GM21737 (cell line): ENCODE results near the gene P3H3.

Source experiments
- ATAC-seq: cut with Tn5 transposase; IDR thresholded peaks from one replicate; pipeline ENCODE4 v1.9.1; 2021; ENCODE audit warnings: mild to moderate bottlenecking, moderate library complexity; ENCODE audit not compliant: unreplicated experiment

Gene P3H3

DNA sequence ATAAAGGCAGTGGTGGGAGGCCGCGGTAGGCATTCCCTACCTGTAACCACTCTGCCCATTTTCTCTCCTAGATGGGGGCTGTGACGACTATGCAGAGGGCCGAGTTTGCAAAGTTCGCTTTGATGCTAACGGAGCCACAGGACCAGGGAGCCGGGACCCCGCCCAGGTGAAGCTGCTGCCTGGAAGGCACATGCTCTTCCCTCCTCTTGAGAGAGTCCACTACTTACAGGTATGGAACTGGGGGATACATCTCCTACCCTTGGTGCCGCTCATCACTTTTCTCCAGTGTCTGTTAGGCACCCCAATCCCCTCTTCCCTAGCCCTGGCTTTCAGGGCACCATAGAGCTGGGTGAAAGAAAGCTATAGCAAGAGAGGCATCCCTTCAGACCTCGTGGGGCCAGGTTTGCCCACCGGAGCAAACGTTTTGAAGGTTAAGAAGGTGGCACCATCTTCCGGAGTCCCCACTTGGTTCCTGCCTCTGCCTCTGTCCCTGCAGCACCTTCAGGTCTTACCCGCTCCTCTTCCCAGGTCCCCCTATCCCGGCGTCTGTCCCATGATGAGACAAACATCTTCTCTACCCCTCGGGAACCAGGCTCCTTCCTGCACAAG is 2.0 kb upstream of the P3H3 start:
- no peak for ATAC-seq

DNA sequence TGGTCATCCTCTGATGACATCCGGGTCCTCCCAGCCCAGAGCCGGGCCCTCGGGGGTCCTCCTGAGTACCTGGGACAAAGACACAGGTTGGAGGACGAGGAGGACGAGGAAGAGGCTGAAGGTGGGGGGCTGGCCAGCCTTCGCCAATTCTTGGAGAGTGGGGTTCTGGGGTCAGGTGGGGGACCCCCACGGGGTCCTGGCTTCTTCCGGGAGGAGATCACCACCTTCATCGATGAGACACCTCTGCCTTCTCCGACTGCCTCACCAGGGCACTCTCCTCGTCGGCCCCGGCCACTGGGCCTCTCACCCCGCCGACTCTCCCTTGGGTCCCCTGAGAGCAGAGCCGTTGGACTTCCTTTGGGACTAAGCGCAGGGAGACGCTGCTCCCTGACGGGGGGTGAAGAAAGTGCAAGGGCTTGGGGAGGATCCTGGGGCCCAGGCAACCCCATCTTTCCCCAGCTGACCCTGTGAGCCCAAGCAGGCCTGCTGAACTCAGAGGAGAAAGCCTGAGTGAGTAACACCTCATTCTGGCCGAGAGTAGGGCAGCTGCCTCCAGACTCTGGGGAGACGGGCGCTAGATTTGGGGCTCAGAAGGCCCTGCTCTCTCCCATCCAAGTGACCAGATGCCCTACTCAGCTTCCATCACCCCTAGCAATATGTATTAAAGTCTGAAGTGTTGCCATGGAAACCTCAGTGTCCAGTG is 1.3 kb upstream of the P3H3 start:
- no peak for ATAC-seq

DNA sequence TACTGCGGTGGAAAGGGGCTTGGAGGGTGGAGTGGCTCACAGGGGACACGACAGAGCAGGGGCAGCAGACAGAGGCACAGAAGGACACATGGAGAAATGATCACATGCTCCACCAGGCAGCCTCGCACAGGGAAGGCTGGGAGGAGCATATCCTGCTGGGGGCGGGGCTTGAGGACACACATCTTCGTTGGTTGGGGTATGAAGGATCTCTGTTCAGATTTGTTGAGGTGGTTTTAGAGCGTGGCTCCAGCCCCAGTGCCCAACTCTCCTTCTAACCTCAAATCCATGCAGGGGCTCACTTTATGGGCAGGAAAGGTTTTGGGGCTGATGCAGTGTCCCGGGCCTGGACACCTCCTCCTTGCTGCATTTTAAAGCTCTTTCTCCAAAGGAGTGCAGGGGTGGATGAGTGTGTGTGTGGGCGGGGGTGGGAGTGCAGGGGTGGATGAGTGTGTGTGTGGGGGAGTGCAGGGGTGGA is 733 bp upstream of the P3H3 start:
- no peak for ATAC-seq

DNA sequence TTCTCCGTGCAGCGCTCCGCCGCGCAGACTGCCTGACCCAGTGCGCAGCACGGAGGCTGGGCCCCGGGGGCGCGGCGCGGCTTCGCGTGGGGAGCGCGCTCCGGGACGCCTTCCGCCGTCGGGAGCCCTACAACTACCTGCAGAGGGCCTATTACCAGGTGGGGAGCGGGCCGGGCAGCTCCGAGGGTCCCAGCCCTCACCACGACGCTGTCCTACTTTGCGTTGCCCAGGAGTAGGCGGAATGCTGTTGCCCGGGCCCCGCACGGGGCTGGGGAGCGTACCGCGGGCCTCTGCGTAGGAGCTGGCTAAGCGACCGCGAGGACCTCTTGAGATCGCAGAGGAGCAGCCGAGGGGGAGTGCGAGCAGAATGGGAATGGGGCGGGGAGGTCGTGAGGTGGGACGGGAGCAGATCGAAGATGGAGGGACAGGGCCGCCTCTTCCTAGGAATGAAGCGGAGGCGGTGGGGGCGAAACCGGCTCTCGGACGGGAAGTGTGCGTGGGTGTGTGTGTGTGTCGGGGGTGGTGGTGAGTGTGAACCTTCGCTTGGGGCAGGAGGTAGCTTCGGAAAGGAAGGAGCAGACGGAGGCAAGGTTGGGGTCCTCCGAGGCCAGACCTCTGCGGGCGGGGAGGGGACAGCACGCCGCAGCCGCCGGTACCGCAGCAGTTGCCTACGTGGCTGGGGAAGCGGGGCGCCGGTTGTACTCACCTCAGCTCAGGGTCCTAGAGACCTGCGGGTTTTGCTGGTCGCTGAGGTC is 751 bp downstream of the P3H3 start:
- no peak for ATAC-seq

DNA sequence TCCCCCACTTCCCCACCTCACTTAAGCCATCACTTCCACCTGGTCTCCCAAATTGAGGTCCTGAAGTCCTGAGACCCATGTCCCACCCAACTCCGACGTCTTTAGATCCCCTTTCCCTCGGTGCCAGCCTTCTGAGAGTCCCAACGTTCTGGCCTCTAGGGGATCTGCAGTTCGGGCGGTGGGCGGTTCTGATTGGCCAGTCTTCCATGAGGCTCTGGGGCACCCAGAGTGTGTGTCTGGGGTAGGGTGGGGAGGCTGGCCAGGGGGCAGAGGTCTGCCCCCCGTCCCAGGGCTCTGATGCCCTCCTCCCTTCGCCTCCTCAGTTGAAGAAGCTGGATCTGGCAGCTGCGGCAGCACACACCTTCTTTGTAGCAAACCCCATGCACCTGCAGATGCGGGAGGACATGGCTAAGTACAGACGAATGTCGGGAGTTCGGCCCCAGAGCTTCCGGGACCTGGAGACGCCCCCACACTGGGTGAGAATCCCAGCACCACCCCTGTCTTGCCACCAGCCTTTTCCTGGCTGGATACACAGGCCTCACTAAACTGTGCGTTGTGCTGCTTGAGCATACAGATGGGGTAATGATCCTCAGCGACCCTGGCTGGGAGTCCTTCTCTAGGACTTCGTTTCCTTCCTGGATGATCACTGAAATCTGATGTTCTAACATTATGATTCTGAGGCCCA is 1.5 kb downstream of the P3H3 start:
- no peak for ATAC-seq

DNA sequence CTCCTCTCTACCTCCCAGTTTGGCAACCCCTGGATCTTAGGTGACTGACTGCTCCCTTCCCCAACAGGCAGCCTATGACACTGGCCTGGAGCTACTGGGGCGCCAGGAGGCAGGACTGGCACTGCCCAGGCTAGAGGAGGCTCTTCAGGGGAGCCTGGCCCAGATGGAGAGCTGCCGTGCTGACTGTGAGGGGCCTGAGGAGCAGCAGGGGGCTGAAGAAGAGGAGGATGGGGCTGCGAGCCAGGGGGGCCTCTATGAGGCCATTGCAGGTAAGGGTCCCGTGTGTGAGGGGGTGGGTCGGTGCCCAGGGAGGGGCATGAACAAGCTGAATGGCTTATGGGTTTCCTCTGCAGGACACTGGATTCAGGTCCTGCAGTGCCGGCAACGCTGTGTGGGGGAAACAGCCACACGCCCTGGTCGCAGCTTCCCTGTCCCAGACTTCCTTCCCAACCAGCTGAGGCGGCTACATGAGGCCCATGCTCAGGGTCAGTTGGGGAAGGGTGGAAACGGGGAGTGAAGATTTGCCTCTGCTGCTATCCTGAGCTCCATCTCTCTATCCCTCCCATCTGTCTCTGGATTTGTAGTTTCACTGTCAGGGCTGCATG is 2.2 kb downstream of the P3H3 start:
- no peak for ATAC-seq

DNA sequence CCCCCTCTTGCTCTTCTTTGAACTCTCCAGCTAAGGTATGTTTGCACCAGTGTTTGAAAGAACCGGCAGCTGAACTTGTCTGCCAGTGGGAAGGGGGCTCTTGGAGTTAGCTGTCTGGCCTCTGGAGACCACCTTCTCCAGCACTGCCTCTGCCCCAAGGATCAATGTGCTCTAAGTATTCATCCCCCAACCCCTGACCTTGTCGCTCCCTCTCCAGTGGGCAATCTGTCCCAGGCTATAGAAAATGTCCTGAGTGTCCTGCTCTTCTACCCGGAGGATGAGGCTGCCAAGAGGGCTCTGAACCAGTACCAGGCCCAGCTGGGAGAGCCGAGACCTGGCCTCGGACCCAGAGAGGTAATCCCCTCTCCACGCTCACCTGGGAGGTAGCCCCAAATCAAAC is 2.8 kb downstream of the P3H3 start:
- no peak for ATAC-seq

DNA sequence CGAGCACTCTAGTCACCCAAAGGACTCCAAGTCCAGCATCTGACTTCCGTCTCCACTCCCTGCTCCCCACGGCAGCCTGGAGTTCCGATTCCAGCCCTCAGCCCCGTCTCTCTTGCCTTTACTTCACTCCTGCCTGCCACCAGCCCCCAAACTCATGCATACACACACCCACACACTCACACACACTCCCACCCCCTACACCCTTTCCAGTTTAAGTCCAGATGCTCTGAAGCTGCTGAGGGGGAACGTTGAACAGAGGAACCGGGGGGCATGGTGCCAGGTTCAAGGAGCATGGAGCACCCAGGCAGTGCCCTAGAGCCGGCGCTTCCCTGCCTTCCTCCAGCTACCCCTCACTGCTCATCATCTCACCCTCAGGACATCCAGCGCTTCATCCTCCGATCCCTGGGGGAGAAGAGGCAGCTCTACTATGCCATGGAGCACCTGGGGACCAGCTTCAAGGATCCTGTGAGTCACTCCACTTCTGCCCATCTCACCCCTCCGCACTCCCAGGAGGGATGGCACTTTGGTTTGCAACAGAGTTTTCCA is 3.3 kb downstream of the P3H3 start:
- ATAC-seq: no peak

DNA sequence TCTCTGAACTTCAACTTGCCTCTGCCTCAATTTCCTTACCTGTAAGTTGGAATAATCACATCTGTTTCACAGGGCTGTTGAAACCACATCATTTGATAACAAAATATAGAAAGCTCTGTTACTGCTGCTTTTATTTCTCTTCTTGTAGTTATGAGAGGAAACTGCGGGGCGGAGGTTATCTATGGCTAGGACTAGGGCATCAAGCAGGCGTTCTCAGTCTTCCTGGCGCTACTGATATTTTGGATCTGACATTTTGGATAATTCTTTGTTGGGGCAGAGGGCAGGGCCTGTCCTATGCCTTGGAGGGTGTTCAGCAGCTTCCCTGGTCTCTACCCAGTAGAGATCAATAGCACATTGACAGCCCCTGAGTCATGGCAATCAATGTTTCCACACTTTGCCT is 3.9 kb downstream of the P3H3 start:
- no peak for ATAC-seq

DNA sequence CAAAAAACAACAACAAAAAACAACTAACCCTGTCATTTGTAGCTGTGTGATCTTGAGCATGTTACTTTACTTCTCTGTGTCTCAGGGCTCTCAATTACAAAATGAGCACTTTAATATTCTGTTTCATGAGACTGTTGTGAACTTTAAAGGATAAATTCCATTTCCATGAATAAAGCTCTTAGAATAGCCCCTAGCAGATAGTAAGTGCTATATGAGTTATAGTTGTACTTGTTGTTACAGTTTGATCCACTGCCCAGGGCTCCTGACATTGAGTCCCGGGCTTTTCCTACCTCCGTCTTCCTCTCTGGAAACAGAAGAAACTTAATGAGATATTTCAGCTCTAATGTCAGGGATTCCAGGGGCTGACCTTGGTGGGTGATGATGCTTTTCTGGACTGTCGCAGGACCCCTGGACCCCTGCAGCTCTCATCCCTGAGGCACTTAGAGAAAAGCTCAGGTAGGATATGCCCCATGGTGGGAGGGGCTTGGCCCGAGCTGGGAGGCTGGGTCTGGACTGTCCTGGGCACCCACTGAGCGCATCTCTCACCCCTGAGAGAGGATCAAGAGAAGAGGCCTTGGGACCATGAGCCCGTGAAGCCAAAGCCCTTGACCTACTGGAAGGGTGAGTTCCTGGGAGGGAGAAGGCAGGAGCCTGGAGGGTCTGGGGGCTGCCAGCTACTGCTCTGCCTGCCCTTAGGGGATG is 5.1 kb downstream of the P3H3 start:
- no peak for ATAC-seq

DNA sequence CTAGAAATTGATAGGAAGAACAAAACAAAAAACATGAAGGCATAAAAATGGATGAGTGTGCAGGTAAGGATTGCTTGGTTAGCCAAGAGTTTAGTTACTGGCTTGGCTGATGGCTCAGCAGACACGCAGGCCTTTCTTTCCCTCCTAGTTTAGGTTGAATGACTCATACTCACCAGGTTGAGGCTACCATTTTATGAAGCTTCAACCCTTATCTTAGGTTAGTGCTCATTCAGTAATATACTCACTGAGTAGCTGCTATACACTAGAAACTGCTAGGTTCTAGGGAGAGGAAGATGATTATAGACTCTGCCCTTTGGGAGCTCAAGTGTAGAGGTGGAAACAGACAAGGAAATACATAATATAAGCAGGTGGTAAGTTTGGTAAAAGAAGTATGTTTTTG is 6.0 kb downstream of the P3H3 start:
- ATAC-seq: no peak

DNA sequence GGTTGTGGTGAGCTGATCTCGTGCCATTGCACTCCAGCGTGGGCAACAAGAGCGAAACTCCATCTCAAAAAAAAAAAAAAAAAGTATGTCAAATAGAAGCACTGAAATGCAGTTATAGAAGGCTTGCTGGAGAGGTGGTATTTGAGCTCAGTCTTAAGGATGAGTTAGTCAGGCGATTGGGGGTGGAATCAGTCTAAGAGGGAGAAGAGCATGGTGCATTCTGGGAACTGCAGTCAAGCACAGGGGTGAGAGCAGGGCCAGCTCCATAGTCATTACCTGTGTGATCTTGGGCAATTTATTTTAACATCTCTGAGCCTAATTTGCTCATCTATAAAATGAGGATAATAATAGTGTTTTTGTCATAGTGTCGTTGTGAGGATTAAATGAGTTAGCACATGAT is 6.7 kb downstream of the P3H3 start:
- no peak for ATAC-seq

DNA sequence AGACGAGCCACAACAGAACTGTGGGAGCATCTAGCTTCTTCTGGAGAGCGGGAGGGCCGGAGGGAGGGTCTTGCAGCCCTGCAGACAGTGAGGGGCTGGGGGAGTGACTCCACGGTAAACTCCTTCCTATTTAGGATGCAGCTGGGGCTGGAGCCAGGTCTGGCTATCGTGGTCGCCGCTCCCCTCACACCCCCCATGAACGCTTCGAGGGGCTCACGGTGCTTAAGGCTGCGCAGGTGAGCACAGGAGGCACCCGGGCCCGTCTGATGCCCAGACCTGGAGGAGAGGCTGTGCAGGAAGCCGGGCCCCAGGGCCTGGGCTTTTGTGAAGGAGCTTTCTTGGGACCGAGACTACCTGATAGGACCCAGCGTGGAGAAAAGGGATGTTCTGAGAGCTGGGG is 8.6 kb downstream of the P3H3 start:
- ATAC-seq: no peak

DNA sequence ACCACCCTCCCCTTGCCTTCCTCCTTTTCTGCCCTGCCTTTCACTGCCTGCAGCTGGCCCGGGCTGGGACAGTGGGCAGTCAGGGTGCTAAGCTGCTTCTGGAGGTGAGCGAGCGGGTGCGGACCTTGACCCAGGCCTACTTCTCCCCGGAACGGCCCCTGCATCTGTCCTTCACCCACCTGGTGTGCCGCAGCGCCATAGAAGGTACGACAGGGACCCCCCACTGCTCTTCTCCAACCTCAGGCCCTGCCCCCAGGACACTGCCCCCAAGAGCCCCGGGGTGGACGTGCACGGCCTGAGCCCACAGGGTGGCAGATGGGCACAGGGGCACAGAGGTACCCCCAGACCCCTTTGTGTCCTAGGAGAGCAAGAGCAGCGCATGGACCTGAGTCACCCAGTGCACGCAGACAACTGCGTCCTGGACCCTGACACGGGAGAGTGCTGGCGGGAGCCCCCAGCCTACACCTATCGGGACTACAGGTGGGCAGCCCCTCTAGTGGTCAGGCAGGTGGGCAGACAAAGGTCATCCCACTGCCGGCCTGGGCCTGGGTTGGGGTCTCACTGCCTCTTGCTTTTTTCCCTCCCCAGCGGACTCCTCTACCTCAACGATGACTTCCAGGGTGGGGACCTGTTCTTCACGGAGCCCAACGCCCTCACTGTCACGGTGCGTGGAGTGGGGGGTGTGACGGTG is 9.3 kb downstream of the P3H3 start:
- ATAC-seq: no peak

DNA sequence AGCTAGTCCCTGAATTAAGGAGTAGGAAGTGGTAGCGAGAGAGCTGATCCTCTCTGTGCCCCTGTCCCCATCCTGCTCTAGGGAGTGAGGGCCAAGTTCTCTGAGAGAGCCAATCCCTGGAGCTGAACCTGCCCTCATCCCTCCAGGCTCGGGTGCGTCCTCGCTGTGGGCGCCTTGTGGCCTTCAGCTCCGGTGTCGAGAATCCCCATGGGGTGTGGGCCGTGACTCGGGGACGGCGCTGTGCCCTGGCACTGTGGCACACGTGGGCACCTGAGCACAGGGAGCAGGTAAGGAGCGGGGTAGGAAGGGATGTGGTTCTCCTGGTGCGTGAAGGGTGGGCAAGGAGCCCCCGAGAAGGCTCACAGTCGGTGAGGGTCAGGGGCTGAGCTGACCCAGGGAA is 10.6 kb downstream of the P3H3 start:
- no peak for ATAC-seq

DNA sequence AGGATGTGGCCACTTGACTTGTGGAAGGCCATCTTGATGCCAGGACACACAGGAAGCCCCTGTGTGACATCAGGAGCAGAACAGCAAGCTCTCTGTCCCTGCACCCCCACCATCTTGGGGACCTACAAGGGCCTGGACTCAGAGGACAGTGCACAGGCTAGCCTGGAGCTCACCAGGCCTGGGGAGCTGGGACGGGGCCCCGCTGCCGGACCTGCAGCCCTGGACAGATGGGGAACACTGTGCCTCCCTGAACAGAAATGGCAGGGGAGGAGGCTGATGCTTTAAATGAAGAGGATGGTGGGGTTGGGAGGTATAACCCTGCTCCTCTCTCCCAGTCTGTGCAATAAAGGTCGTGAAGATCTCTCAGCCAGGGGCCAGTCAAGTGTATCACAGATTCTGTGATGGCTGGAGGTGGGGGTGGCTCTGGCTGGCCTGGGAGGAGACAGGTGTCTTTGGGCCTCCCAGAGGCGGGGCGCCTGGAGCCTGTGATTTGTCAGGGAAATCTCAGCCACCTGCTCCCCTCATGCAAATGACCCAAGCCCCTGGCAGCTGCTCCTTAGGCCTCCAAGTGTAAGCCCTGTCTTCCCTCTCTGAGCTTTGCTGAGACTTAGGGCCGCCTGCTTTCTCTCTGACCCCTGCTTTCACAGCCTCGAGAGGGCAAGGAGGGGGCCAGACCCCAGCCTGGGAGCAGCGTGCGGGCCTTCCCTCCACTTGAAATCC is 11.4 kb downstream of the P3H3 start:
- peak; percentile 62 for ATAC-seq

DNA sequence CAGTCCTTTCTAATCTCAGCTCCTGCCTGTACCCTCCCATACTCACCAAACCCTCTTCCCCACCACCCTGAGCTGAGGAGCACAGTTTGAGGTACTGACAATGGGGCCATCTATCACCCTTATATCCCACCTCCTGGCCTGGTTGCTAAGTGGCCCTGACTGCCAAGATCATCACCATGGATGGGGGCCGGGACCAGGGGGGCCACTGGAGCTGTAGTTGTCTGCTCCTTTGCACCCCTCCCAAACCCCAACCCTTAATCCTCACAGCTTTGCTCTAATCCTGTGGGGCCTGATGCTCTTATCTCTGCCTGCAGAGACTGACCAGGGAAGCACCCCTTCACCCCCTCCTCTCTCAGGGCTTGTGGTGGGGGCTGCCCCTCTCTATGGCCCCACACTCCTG is 12.1 kb downstream of the P3H3 start:
- ATAC-seq: no peak

DNA sequence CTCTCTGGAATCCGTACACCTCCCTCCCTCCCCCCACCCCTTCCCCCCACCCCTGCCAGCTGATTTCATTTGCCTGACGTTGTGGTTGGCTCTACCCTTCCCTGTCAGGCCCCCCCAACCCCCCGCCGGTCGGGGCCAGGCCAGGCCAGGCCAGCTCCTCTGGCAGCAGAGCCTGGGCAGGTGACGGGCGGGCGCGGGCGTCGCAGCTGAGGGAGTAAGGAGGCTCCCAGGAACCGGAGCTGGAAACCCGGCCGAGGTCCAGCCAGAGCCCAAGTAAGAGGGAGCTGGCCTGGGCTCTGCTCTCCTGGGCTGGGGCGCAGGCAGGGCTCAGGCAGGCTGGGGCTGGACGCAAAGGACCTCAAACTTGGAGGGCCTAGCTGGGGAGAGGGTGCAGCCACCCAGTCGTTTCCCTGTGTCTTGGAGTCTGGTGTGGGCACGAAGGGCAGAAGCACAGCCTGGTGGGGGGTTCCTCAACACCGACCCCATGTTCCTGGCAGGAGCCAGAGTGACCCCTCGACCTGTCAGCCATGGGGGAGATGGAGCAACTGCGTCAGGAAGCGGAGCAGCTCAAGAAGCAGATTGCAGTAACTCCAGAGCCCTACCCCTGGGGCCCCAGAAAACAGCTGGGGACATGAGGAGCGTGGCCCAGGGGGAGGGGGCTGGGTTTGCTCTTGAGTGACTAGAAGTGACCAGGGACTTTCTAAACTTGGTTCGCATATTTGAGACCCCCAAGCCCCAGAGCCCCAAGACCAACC is 12.7 kb downstream of the P3H3 start, which contains the start of gene GNB3:
TSS of gene GNB3 (plus strand) at position 165 of the 755 bp plus-strand sequence. CDS start at position 528, 363 bp downstream.
- ATAC-seq: no peak
